ENCODE data around the gene TEX35.

TEX35 gene

DNA sequence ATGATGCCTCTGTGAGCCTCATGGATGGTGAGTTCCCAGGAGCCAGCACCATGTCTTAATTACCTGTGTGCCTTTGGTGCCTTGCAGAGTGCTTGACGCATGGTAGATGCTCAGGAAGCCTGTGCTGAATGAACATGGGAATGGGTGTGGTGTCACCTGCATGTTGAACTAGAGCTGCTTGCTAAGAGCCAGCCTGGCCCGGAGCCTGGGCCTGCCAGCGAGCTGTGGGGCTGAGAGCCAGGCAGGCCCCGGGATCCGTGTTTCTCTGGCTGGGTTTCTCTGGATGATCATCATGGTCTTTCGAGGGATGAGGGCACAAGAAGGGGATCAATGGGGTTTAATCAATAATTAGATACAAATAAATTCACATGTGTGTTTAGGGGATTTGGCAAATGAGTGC, 6.7 kb upstream of the TEX35 start:
- Histone ChIP-seq H3K9me3 (replicated peaks in 1 of 2; ENCODE audit: control insufficient read depth in 2 of 2, insufficient read depth in 1 of 2, low read depth in 1 of 2, low read length in 2 of 2) (no peaks in the 10 kb centered on the region), H3K27me3 (ENCODE audit: control insufficient read depth in 3 of 3, insufficient read depth in 3 of 3, low read depth in 1 of 3, low read length in 3 of 3) (peaks cover 0 to 9% (median 0%) of the 10 kb centered on the region in 3 experiments), H3K36me3 (replicated peaks in 1 of 2; ENCODE audit: control insufficient read depth in 2 of 2, insufficient read depth in 2 of 2, low read length in 2 of 2) (no peaks in the 10 kb centered on the region)

DNA sequence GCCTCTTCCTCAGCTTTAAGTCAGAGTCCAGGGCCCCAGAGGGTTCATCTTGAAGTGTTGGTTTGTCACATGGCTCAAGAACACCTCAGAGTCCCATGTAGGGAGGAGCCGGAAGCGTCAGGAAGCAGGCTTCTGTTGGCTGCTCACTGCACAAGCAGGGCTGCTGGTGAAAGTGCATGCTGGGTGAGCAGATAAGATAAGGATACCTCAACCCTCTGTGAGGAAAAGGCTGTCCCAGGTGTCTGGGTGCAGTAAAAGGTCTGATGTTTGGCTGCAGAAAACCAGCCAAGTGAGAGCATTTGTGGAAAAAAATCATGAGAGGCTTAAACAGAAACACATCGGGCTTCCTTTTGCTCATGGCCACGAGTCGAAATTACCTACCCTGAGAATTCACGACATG, 6.2 kb upstream of the TEX35 start:
- Histone ChIP-seq H2BK12ac (ENCODE audit: low read length) (no peak overlapping the region), H3K79me1 (ENCODE audit: low read depth, low read length) (no peaks in the 10 kb centered on the region), H4K8ac (ENCODE audit: low read depth, low read length) (no peak overlapping the region), H3K4me1 (ENCODE audit: control insufficient read depth in 2 of 2, insufficient read depth in 1 of 2, low read depth in 1 of 2, low read length in 2 of 2) (no peaks in the 10 kb centered on the region), H3K27me3 (ENCODE audit: control insufficient read depth in 3 of 3, insufficient read depth in 3 of 3, low read depth in 1 of 3, low read length in 3 of 3) (peaks cover 0 to 9% (median 0%) of the 10 kb centered on the region in 3 experiments), H2BK15ac (ENCODE audit: low read length) (no peak overlapping the region), H2BK5ac (ENCODE audit: low read length) (no peak overlapping the region), H2BK120ac (ENCODE audit: low read depth, low read length) (no peak overlapping the region), H3K27ac (replicated peaks; ENCODE audit: low read length) (no peak overlapping the region), H3K4me3 (ENCODE audit: low read length in 2 of 2) (no peak overlapping the region), H3K4ac (ENCODE audit: low read length) (no peak overlapping the region), H4K91ac (ENCODE audit: low read depth, low read length, poor library complexity) (no peak overlapping the region), H2AK5ac (ENCODE audit: low read depth, low read length) (no peak overlapping the region), H3K36me3 (replicated peaks in 1 of 2; ENCODE audit: control insufficient read depth in 2 of 2, insufficient read depth in 2 of 2, low read length in 2 of 2) (no peaks in the 10 kb centered on the region), H3K9ac (ENCODE audit: low read depth, low read length, poor library complexity) (no peak overlapping the region), H2AFZ (ENCODE audit: low read length) (no peak overlapping the region), H3K23ac (ENCODE audit: low read depth, low read length, poor library complexity) (no peak overlapping the region), H3K18ac (ENCODE audit: low read length) (no peak overlapping the region), H3K9me3 (replicated peaks in 1 of 2; ENCODE audit: control insufficient read depth in 2 of 2, insufficient read depth in 1 of 2, low read depth in 1 of 2, low read length in 2 of 2) (no peaks in the 10 kb centered on the region), H3K4me2 (ENCODE audit: insufficient read depth, low read length, poor library complexity, severe bottlenecking) (no peak overlapping the region), H3K14ac (ENCODE audit: low read length) (no peak overlapping the region)
- no peak for DNase-seq (ENCODE audit: low spot score)
- no CpG with 5 or more reads among the region's 6 CpGs for WGBS, 2 donors (ENCODE audit: extremely low coverage in 2 of 2, insufficient read length in 2 of 2, insufficient replicate concordance in 1 of 2)

More for the DNA sequence above, 6.7 kb upstream of the TEX35 start:
- Histone ChIP-seq H3K14ac (ENCODE audit: low read length) (no peak overlapping the region), H3K4me2 (ENCODE audit: insufficient read depth, low read length, poor library complexity, severe bottlenecking) (no peak overlapping the region), H3K4me3 (ENCODE audit: low read length in 2 of 2) (no peak overlapping the region), H3K18ac (ENCODE audit: low read length) (no peak overlapping the region), H3K9ac (ENCODE audit: low read depth, low read length, poor library complexity) (no peak overlapping the region), H3K79me1 (ENCODE audit: low read depth, low read length) (no peaks in the 10 kb centered on the region), H3K27ac (replicated peaks; ENCODE audit: low read length) (no peak overlapping the region), H2BK15ac (ENCODE audit: low read length) (no peak overlapping the region), H2AFZ (ENCODE audit: low read length) (no peak overlapping the region), H2BK5ac (ENCODE audit: low read length) (no peak overlapping the region), H2BK120ac (ENCODE audit: low read depth, low read length) (no peak overlapping the region), H4K91ac (ENCODE audit: low read depth, low read length, poor library complexity) (peak overlapping the region; percentile 59), H3K23ac (ENCODE audit: low read depth, low read length, poor library complexity) (no peak overlapping the region), H2BK12ac (ENCODE audit: low read length) (no peak overlapping the region), H2AK5ac (ENCODE audit: low read depth, low read length) (no peak overlapping the region), H3K4me1 (ENCODE audit: control insufficient read depth in 2 of 2, insufficient read depth in 1 of 2, low read depth in 1 of 2, low read length in 2 of 2) (no peaks in the 10 kb centered on the region), H3K4ac (ENCODE audit: low read length) (no peak overlapping the region), H4K8ac (ENCODE audit: low read depth, low read length) (no peak overlapping the region)
- WGBS, 2 donors (ENCODE audit: extremely low coverage in 2 of 2, insufficient read length in 2 of 2, insufficient replicate concordance in 1 of 2), result no CpG with 5 or more reads among the region's 6 CpGs
- no peak for DNase-seq (ENCODE audit: low spot score)

DNA sequence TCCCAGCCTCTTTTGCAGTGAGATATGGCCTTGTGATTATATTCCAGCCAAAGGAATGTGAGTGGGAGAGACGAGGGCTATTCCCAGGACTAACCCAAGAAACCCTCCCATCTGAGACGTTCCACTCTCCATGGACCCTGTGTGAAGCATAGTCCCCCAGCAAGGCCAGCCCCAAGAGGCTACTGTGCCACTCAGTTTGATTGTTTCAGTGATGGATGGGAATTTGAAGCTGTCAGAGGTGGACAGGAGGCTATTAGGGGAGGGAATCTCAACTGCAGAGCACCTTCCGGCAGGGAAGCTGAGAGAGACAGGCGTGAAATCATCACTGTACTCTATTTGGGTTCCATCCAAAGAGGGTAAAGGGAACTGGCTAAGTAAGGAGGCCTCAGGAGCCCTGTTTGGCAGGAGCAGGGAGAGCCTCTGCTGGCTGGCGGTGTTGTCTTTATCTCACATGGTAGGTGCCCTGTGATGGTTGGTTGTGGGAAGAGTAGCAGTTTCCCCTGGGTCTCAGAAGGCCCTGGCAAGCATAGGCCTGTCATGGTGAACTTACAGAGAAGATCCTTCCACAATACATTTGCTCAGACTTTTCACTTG, 3.4 kb upstream of the TEX35 start:
- Histone ChIP-seq H3K79me1 (ENCODE audit: low read depth, low read length) (no peaks in the 10 kb centered on the region), H2BK12ac (ENCODE audit: low read length) (no peak overlapping the region), H3K4me1 (ENCODE audit: control insufficient read depth in 2 of 2, insufficient read depth in 1 of 2, low read depth in 1 of 2, low read length in 2 of 2) (peaks cover 0 to 3% of the 10 kb centered on the region in 2 donors), H2BK15ac (ENCODE audit: low read length) (no peak overlapping the region), H2AK5ac (ENCODE audit: low read depth, low read length) (no peak overlapping the region), H3K18ac (ENCODE audit: low read length) (no peak overlapping the region), H3K27ac (replicated peaks; ENCODE audit: low read length) (no peak overlapping the region), H4K8ac (ENCODE audit: low read depth, low read length) (no peak overlapping the region), H4K91ac (ENCODE audit: low read depth, low read length, poor library complexity) (no peak overlapping the region), H2AFZ (ENCODE audit: low read length) (no peak overlapping the region), H3K9me3 (replicated peaks in 1 of 2; ENCODE audit: control insufficient read depth in 2 of 2, insufficient read depth in 1 of 2, low read depth in 1 of 2, low read length in 2 of 2) (no peaks in the 10 kb centered on the region), H3K14ac (ENCODE audit: low read length) (no peak overlapping the region), H3K4ac (ENCODE audit: low read length) (no peak overlapping the region), H3K9ac (ENCODE audit: low read depth, low read length, poor library complexity) (no peak overlapping the region), H3K4me3 (ENCODE audit: low read length in 2 of 2) (no peak overlapping the region), H2BK5ac (ENCODE audit: low read length) (no peak overlapping the region), H3K4me2 (ENCODE audit: insufficient read depth, low read length, poor library complexity, severe bottlenecking) (no peak overlapping the region), H3K27me3 (ENCODE audit: control insufficient read depth in 3 of 3, insufficient read depth in 3 of 3, low read depth in 1 of 3, low read length in 3 of 3) (peaks cover 0 to 9% (median 0%) of the 10 kb centered on the region in 3 experiments), H3K36me3 (replicated peaks in 1 of 2; ENCODE audit: control insufficient read depth in 2 of 2, insufficient read depth in 2 of 2, low read length in 2 of 2) (no peaks in the 10 kb centered on the region), H3K23ac (ENCODE audit: low read depth, low read length, poor library complexity) (no peak overlapping the region), H2BK120ac (ENCODE audit: low read depth, low read length) (no peak overlapping the region)
- no peak for DNase-seq (ENCODE audit: low spot score)
- no CpG with 5 or more reads among the region's 5 CpGs for WGBS, 2 donors (ENCODE audit: extremely low coverage in 2 of 2, insufficient read length in 2 of 2, insufficient replicate concordance in 1 of 2)

DNA sequence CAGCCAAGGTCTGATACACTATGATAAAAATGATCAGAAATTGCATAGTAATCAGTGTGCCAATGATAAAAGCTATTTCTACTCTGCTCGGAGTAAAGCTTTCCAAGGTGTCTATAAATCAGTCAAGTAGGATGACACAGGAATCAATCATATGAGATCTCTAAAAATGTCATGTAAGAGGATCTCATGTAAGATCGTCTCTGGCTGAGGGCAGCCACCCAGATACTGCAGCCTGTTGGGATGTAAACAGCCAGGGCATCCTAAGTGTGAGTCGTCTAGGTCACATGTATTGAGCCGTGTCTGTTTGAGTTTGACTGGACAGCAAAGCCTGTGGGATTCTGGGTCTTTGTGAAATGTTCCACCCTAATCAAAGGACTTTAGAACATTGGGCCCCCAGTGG, 2.8 kb upstream of the TEX35 start:
- no peak for DNase-seq (ENCODE audit: low spot score)
- H3K18ac ChIP-seq (ENCODE audit: low read length), result no peak overlapping the region
- H2AK5ac ChIP-seq (ENCODE audit: low read depth, low read length), result no peak overlapping the region
- H3K4ac ChIP-seq (ENCODE audit: low read length), result no peak overlapping the region
- peaks cover 0 to 9% (median 0%) of the 10 kb centered on the region in 3 experiments for H3K27me3 ChIP-seq (ENCODE audit: control insufficient read depth in 3 of 3, insufficient read depth in 3 of 3, low read depth in 1 of 3, low read length in 3 of 3)
- no peaks in the 10 kb centered on the region for H3K9me3 ChIP-seq (replicated peaks in 1 of 2; ENCODE audit: control insufficient read depth in 2 of 2, insufficient read depth in 1 of 2, low read depth in 1 of 2, low read length in 2 of 2)
- no peak overlapping the region for H3K27ac ChIP-seq (replicated peaks; ENCODE audit: low read length)
- H3K4me3 ChIP-seq (ENCODE audit: low read length in 2 of 2), result no peak overlapping the region
- H2BK120ac ChIP-seq (ENCODE audit: low read depth, low read length), result no peak overlapping the region
- H3K4me1 ChIP-seq (ENCODE audit: control insufficient read depth in 2 of 2, insufficient read depth in 1 of 2, low read depth in 1 of 2, low read length in 2 of 2), result peaks cover 0 to 3% of the 10 kb centered on the region in 2 donors
- H3K14ac ChIP-seq (ENCODE audit: low read length), result no peak overlapping the region
- H4K91ac ChIP-seq (ENCODE audit: low read depth, low read length, poor library complexity), result no peak overlapping the region
- H2BK15ac ChIP-seq (ENCODE audit: low read length), result no peak overlapping the region
- no peak overlapping the region for H3K4me2 ChIP-seq (ENCODE audit: insufficient read depth, low read length, poor library complexity, severe bottlenecking)
- no peaks in the 10 kb centered on the region for H3K79me1 ChIP-seq (ENCODE audit: low read depth, low read length)
- no peak overlapping the region for H3K9ac ChIP-seq (ENCODE audit: low read depth, low read length, poor library complexity)
- WGBS, 2 donors (ENCODE audit: extremely low coverage in 2 of 2, insufficient read length in 2 of 2, insufficient replicate concordance in 1 of 2), result no CpG with 5 or more reads among the region's 4 CpGs
- no peak overlapping the region for H2BK12ac ChIP-seq (ENCODE audit: low read length)
- no peak overlapping the region for H3K23ac ChIP-seq (ENCODE audit: low read depth, low read length, poor library complexity)
- no peak overlapping the region for H2AFZ ChIP-seq (ENCODE audit: low read length)
- no peak overlapping the region for H4K8ac ChIP-seq (ENCODE audit: low read depth, low read length)
- no peaks in the 10 kb centered on the region for H3K36me3 ChIP-seq (replicated peaks in 1 of 2; ENCODE audit: control insufficient read depth in 2 of 2, insufficient read depth in 2 of 2, low read length in 2 of 2)
- no peak overlapping the region for H2BK5ac ChIP-seq (ENCODE audit: low read length)

All from neuronal stem cell (in vitro differentiated cells).